Measurements from ENCODE around the gene SH3BGR. TPM values are rescaled to one million over a fixed set of nuclear protein-coding genes. Genes with fewer than 3 reads are reported as not detected.

Gene SH3BGR
- polyA plus RNA-seq, 4 donors: 4.9 to 8.5 (median 6.7) TPM

- no peak for DNase-seq (ENCODE audit: low read depth in 4 of 4, low spot score in 2 of 4)
These were observed 59.3 kb downstream of the SH3BGR start for GRCh38 chr21:39511102-39511501.

- no peak for DNase-seq (ENCODE audit: low read depth in 4 of 4, low spot score in 2 of 4)
These were observed 62.0 kb downstream of the SH3BGR start for GRCh38 chr21:39513735-39514134.

GRCh38 chr21:39515684-39516472, 64.1 kb downstream of the SH3BGR start:
- DNase-seq (ENCODE audit: low read depth in 4 of 4, low spot score in 2 of 4): no peak

GRCh38 chr21:39518055-39518846, 66.5 kb downstream of the SH3BGR start:
- no peak for DNase-seq (ENCODE audit: low read depth in 4 of 4, low spot score in 2 of 4)

- DNase-seq (ENCODE audit: low read depth in 4 of 4, low spot score in 2 of 4): no peak
These were observed 67.1 kb downstream of the SH3BGR start for GRCh38 chr21:39518847-39519210.

- no peak for DNase-seq (ENCODE audit: low read depth in 4 of 4, low spot score in 2 of 4)
These were observed 68.1 kb downstream of the SH3BGR start for GRCh38 chr21:39519835-39520234.

- DNase-seq (ENCODE audit: low read depth in 4 of 4, low spot score in 2 of 4): no peak
These were observed 71.6 kb downstream of the SH3BGR start for GRCh38 chr21:39523399-39523798.

GRCh38 chr21:39523915-39524314, 72.1 kb downstream of the SH3BGR start:
- no peak for DNase-seq (ENCODE audit: low read depth in 4 of 4, low spot score in 2 of 4)

GRCh38 chr21:39525129-39525528, 73.4 kb downstream of the SH3BGR start:
- no peak for DNase-seq (ENCODE audit: low read depth in 4 of 4, low spot score in 2 of 4)

- DNase-seq (ENCODE audit: low read depth in 4 of 4, low spot score in 2 of 4): no peak
These were observed 73.8 kb downstream of the SH3BGR start for GRCh38 chr21:39525601-39526000.

- no peak for DNase-seq (ENCODE audit: low read depth in 4 of 4, low spot score in 2 of 4)
These were observed 75.4 kb downstream of the SH3BGR start for GRCh38 chr21:39527067-39527595.

- no peak for DNase-seq (ENCODE audit: low read depth in 4 of 4, low spot score in 2 of 4)
These were observed 76.1 kb downstream of the SH3BGR start for GRCh38 chr21:39527664-39528381.

- no peak for DNase-seq (ENCODE audit: low read depth in 4 of 4, low spot score in 2 of 4)
These were observed 77.3 kb downstream of the SH3BGR start for GRCh38 chr21:39529026-39529425.

GRCh38 chr21:39531064-39531463, 79.3 kb downstream of the SH3BGR start:
- DNase-seq (ENCODE audit: low read depth in 4 of 4, low spot score in 2 of 4): no peak

GRCh38 chr21:39531840-39532239, 80.1 kb downstream of the SH3BGR start:
- no peak for DNase-seq (ENCODE audit: low read depth in 4 of 4, low spot score in 2 of 4)

GRCh38 chr21:39533545-39534380, 82.0 kb downstream of the SH3BGR start:
- DNase-seq (ENCODE audit: low read depth in 4 of 4, low spot score in 2 of 4): no peak

- DNase-seq (ENCODE audit: low read depth in 4 of 4, low spot score in 2 of 4): no peak
These were observed 84.1 kb downstream of the SH3BGR start for GRCh38 chr21:39535646-39536437.

- no peak for DNase-seq (ENCODE audit: low read depth in 4 of 4, low spot score in 2 of 4)
These were observed 85.1 kb downstream of the SH3BGR start for GRCh38 chr21:39536835-39537234.

GRCh38 chr21:39537571-39537970, 85.8 kb downstream of the SH3BGR start:
- no peak for DNase-seq (ENCODE audit: low read depth in 4 of 4, low spot score in 2 of 4)
